Erythroblast (primary cell): Measurements from ENCODE around the gene GKN1.

Experiments used
- GATA1 ChIP-seq: IDR thresholded peaks from 2 replicates; pipeline ENCODE4 v1.6.1; 2011; ENCODE audit warnings: low read depth, mild to moderate bottlenecking, control low read depth, low read length, moderate library complexity
- POLR2A ChIP-seq: IDR thresholded peaks from 2 replicates; pipeline ENCODE4 v1.6.1; 2011; ENCODE audit warnings: mild to moderate bottlenecking, low read length

DNA sequence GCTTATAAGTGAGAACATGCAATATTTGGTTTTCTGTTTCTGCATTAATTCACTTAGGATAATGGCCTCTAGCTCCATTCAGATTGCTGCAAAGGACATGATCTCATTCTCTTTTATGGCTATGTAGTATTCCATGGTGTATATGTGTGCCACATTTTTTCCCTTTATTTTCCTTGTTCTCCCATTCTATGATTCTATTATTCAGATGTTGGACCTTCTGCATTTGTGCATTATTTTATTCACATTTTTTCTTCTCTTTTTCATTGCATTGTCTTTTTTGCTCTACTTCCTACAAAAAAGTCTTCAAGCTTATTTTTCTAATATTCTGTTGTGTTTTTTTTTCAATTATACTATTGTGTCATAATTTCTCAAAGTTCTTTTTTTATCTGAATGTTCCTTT lies 27.4 kb downstream of the GKN1 start:
- TF ChIP-seq POLR2A: no peak
- TF ChIP-seq GATA1: no peak
